Measurements from ENCODE around the gene PIP5K1C.

- TF ChIP-seq CTCF (IDR thresholded peaks at IDR 0.05) (no peak), POLR2A (IDR thresholded peaks at IDR 0.05) (no peak), POLR2AphosphoS5 (IDR thresholded peaks at IDR 0.05) (no peak)
Measured at GRCh38 chr19:3590991-3591659, 109.1 kb downstream of the PIP5K1C start.

Measured in breast epithelium (tissue), 3 donors.